ENCODE measurements around the gene CCM2.
"Not testable (repeated sequence)": the region's sequence is repeated elsewhere in the genome, so short reads cannot be mapped to it uniquely, and the experiment has no call there.

Gene CCM2

DNA sequence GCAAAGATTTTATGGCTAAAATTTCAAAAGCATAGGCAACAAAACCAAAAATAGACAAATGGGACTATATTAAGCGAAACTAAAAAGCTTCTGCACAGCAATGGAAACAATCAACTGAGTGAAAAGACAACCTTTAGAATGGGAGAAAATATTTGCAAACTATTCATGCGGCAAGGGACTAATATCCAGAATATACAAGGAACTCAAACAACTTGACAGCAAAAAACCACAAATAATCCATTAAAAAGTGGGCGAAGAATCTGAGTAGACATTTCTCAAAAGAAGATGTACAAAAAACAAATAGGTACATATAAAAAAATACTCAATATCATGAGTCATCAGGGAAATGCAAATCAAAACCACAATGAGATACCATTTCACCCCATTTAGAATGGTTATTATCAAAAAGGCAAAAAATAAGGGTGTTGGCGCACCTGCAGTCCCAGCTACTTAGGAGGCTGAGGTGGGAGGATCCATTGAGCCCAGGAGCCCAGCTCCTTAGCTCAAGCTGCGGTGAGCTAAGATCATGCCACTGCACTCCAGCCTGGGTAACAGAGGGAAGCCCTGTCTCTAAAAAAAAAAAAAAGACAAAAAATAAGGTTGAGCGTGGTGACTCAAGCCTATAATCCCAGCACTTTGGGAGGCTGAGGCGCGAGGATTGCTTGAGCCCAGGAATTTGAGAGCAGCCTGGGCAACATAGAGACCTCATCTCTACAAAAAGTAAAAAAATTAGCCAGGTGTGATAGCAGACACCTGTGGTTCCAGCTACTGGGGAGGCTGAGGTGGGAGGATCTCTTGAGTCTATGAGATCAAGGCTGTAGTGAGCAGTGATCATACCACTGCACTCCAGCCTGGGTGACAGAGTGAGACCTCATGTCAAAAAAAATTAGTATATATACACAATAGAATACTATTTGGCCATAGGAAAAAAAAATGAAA lies 4.2 kb upstream of the CCM2 start:
- no peak overlapping the region for H3K4me3 ChIP-seq (ENCODE audit: low read depth, low read length)
- no peak for DNase-seq (ENCODE audit: low read depth)

DNA sequence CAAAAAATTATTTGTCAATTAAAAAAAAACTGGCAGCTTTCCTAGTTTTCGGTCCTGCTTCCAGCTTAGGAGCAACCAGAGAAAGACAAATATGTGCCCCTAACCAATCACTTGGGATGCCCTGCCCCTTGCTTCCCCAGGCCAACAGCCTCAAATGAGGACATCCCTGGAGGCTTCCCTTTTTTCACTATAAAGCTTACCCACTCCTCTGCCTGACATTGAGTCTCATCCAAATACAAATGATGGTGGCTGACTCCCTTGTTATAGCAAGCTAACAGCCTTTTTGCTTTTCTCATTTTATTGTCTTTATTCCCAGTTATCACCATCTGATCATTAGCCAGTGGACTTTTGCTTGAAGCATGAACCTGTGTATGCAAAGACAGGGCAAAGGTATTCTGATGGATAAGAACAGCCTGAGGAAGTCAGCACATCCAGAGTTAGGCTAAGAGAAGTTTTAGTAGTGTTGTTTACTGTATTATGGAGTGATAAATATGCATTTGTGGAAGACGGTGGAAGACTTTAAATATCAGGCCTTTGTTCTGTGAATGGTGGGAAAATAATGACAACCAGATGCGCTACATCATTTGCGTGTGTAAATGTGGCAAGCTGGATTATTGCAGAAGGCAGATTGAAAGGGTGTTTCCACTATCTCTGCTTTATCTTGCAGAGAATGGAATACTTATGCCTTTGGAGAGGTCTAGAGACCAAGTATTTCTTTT lies 1.7 kb upstream of the CCM2 start:
- no peak for DNase-seq (ENCODE audit: low read depth)
- no peak overlapping the region for H3K4me3 ChIP-seq (ENCODE audit: low read depth, low read length)

DNA sequence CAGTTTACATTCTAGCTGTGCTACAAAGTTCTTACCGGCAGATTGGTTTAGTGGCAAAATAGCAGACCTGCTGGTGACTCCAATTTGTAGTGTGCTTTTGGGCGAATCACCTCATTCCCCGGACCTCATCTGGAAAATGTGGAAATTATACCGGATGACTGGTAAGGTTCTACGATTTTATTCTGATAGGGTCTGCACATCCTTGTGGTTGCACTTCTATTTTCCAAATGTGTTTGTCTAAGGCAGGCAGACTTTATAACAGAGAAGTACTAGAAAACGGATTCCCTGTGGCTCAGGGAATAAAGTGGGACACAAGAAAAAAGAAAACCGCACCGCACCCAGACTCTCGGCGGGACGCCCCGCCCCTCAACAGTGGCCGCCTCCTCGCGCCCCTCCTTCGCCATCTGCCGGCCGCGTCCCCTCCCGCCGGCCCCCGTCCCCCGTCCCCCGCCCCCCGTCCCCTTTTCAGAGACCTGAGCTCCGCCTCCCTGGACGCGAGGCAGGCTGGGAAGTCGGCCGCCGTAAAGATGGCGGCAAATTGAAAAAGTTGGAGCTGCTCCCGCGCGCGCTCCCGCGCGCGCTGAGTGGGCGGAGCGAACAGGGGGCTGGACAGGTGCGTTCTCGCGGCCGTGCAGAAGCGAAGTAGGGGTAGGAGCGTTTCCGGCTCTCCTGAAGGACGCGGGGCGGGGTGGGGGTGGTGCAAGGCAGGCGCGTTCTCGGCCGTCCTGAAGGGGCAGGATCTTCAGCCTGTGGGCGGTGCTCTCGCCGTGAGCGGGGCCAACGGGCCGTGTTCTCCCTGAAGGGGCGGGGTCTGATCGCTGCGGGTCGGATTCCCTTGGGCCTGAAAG lies 532 bp upstream of the CCM2 start:
- DNase-seq (ENCODE audit: low read depth) = peak; percentile 96
- peak overlapping the region; percentile 63 for H3K4me3 ChIP-seq (ENCODE audit: low read depth, low read length)

DNA sequence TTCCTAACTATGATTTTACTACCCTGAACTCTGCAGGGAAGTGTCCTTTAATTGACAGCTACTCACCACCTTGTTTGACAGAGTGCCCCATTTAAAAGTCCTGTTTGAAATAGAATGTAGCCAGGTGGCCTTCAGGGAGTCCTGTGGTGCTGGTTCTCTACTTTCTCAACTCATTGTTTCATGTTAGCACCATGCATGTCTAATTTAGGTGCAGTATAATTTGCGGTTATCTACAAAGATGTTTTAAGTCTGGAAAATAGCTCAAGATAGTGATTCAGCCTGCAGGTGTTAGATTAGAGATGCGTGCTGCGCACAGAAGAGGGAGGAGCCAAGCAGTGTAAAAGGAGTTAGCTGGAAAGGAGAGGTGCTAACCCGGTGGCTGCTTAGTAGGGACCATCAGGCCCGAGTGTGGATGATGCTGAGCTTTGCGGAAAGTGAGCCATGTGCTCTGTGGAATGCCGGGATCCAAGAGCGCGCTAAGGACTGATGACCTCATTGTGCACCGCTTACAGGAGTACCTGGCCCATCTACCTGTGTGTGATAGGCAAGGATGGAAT lies 1.2 kb downstream of the CCM2 start:
- H3K4me3 ChIP-seq (ENCODE audit: low read depth, low read length) = peak overlapping the region; percentile 59
- no peak for DNase-seq (ENCODE audit: low read depth)

DNA sequence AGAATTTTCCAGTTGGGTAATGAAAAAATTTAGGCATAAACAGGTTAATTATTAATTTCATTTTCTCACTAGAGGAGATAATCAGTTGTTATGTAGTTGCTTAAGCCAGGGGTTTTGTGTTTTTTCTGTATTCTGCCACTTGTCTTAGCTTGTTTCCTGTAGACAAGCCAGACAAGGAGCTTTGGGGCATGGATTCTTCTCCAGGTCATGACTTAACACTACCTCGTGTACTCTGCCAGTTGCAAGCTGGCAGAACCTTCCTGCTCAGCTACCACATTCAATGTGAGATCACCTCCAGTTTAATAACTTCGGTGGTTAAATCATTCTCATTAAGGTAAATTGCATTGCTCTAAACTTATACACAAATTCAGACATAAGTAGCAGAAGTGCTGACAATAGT lies 1.8 kb downstream of the CCM2 start:
- no peak overlapping the region for H3K4me3 ChIP-seq (ENCODE audit: low read depth, low read length)
- DNase-seq (ENCODE audit: low read depth) = no peak

DNA sequence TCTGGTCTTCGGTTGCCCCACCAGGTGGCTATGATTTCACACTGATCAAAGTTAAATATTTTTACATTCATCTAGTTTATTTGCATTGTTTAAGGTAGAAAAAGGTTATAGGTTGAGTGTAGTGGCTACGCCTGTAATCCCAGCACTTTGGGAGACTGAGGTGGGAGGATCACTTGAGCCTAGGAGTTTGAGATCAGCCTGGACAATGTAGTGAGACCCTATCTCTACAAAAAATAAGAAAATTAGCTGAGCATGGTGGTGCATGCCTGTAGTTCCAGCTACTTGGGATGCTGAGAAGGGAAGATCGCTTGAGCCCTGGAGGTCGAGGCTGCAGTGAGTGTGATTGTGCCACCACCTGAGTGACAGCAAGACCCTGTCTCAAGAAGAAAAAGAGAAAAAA lies 3.8 kb downstream of the CCM2 start:
- no peak for DNase-seq (ENCODE audit: low read depth)
- H3K4me3 ChIP-seq (ENCODE audit: low read depth, low read length) = no peak overlapping the region

DNA sequence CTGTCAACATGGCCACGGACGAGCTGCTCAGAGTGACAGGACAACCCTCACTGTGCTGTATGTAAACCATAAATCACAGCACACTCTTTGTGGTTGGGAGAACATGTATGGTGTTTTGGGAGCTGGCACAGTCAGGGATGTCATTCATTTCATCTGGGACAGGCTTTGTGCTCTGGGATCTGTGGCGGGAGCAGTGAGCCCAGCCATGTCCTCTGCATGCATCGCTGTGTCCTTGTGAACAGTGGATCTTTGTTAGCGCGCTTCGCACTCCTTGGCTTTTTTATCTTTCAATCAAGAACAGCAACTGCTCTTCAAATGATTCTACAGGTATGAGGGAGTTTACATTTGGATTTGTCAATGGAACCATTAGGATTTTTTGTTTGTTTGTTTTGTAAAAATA lies 7.1 kb downstream of the CCM2 start:
- no peak overlapping the region for H3K4me3 ChIP-seq (ENCODE audit: low read depth, low read length)
- no peak for DNase-seq (ENCODE audit: low read depth)

DNA sequence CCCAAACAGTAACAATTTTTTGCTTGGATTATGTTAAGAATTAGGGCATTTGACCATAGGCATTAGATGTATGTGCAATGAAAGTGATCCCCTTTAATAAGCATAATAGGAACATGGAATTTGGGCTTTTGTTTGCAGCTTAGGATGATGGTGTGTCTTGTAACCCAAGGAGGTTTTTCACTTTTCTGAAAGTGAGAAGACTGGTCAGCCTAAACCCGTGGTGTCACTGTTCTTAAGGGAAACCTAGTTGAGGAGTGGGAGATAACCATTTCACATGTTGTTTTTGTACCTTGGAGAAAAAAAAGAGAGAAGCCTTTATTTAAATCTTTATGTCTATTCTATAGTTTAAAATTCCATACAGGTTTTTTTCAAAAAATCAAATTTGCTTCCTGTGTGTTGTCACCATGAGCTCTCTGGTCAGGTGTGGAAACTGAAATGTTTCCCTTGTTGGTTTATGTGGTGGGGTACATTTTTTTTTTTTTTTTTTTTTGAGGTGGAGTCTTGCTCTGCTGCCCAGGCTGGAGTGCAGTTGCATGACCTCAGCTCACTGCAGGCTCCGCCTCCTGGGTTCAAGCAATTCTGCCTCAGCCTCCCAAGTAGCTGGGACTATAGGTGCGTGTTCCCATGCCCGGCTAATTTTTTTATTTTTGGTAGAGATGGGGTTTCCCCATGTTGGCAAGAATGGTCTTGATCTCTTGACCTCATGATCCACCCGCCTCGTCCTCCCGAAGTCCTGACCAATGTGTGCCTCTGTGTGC lies 7.7 kb downstream of the CCM2 start:
- no peak for DNase-seq (ENCODE audit: low read depth)
- no peak overlapping the region for H3K4me3 ChIP-seq (ENCODE audit: low read depth, low read length)

DNA sequence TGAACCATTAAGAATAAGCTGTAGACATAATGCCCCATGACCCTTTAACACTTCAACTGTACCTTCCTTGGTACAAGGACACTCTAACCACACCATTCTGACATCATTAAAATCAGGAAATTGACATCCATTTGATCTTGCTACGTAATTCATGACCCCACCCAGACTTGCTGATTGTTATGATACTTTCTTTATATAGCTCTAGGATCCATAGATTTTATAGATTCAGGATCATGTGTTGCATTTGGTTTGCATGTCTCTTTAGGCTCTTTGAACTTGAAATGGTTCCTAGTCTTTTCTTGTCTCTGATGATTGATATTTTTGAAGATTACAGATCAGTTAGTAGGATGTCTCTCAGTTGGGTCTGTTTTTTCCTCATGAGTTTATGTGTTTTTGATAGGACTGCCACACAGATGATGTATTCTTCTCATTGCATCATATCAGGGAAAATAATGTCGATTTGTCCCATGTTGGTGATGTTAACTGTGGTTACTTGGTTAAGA lies 13.5 kb downstream of the CCM2 start:
- no peak overlapping the region for H3K4me3 ChIP-seq (ENCODE audit: low read depth, low read length)
- no peak for DNase-seq (ENCODE audit: low read depth)

DNA sequence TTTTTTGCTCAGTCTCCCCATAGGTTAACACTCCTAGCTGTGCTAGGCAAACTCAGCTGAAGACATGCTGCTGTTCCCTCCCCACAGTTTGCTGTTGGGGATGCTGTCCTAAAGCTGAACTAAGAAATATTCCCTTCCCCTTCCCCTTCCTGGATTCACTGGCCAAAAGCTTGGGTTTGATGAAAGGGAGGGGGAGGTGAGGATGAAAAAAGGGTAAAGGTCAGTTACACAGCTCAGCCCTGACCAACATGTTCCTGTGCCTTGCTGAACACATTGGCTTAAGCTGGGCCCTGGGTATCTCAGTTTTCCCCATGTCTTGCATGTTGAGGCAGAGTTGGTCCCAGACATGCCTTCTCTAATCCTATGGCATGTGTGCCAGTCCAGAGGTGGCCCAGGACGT lies 15.3 kb downstream of the CCM2 start:
- no peak for DNase-seq (ENCODE audit: low read depth)
- no peak overlapping the region for H3K4me3 ChIP-seq (ENCODE audit: low read depth, low read length)

DNA sequence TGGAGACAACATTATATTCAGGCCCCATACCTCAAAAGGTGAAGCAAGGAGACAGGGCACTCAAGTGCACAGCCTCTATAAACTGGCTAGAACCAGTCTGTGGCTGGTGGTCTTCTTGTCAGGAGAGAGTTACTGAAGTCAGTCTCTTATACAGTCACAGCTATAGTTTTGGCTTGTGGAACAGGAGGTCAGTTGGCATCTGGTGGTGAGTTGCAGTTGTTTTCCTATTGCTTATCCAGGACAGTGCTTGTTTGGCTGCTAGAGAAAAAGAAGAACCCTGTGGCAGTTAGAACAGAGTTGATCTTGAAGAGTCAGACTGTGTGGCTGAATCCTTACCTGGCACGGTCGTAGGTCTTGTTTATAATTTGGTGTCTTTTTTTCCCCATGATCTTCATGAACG lies 17.3 kb downstream of the CCM2 start:
- H3K4me3 ChIP-seq (ENCODE audit: low read depth, low read length) = no peak overlapping the region
- no peak for DNase-seq (ENCODE audit: low read depth)

DNA sequence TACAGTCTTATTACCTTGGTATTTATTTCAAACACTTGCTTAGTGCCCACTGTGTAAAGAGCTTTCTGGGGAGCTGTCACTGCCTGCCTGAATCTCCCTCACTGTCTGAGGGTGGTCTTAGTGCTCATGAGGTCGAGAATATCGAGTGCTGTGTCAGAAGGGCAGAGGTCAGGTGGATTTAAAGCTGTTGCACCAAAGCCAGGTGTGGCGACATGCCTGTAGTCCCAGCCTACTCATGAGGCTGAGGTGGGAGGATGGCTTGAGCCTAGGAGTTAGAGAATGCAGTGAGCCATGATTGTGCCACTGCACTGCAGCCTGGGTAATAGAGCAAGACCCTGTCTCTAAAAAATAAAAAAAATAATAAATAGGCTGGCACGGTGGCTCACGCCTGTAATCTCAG lies 20.9 kb downstream of the CCM2 start:
- no peak overlapping the region for H3K4me3 ChIP-seq (ENCODE audit: low read depth, low read length)
- no peak for DNase-seq (ENCODE audit: low read depth)

DNA sequence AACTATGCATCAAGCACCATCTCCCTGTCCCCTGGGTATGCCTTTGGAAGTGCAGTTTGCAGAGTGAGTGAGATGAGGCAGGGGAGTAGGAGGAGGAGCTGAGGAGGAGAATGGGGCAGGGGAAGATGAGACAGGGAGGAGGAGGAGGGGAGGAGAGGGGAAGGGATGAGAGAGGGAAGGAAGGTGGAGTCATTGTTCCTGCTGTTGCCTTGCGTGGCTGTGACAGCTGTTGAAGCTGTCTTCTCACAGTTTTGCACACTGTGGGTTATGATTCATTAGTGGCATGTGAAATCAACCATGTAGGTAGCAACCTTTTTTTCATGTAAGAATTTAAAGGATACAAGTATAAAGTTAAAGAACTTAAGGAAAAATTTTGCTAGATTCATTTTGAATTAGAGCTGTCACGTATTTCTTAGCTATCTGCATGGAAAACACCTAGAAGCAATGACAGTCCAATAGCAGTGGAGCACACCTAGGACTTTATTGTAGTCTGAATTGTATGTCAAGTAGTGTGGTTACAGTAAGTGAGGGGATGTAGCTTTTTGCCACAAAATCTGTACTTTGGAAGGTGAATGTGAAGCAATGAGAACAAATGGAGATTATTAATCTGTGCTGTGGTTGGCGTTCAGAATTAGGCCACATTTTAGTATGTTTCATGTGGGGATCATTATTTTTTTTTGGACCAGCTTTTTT lies 21.7 kb downstream of the CCM2 start:
- H3K4me3 ChIP-seq (ENCODE audit: low read depth, low read length) = no peak overlapping the region
- DNase-seq (ENCODE audit: low read depth) = peak; percentile 24

DNA sequence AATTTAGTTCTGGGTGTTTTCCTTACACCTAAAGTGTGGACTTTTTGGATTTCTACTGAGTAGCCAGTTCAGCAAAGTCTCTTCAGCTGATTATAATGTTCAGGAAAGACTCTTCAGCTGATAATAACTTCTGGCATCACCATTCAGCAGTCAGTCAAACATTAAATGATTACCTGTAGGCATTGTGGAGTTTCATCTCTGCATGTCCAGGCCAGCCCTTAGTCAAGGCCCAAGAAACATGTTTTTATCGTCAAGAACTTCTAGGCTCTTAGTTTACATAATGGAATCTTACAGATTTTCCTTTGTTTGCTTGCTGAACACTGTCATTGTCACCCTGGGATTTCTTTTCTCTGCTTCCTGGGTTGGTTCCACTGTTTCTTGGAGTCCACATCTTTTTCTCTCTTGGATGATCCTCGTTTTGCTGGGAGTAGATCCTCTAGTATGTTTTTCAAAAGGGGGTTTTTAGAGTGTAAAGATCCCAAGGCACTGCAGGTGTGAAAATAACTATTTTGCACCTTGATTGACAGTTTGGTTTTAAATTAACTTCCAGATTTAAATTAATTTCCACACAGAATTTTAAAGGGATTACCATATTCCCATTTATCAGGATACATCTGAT lies 24.2 kb downstream of the CCM2 start:
- no peak overlapping the region for H3K4me3 ChIP-seq (ENCODE audit: low read depth, low read length)
- no peak for DNase-seq (ENCODE audit: low read depth)

DNA sequence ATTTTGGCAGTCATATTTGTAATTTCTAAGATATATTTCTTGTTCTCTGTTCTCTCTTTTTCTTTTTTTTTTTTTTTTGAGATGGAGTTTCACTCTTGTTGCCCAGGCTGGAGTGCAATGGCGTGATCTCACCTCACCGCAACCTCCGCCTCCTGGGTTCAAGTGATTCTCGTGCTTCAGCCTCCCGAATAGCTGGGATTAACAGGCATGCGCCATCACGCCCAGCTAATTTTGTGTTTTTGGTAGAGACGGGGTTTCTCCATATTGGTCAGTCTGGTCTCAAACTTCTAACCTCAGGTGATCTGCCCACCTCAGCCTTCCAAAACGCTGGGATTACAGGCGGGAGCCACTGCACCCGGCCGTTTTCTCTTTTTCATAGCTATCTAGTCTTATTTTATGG lies 25.5 kb downstream of the CCM2 start:
- H3K4me3 ChIP-seq (ENCODE audit: low read depth, low read length); DNase-seq (ENCODE audit: low read depth): not testable (repeated sequence)

DNA sequence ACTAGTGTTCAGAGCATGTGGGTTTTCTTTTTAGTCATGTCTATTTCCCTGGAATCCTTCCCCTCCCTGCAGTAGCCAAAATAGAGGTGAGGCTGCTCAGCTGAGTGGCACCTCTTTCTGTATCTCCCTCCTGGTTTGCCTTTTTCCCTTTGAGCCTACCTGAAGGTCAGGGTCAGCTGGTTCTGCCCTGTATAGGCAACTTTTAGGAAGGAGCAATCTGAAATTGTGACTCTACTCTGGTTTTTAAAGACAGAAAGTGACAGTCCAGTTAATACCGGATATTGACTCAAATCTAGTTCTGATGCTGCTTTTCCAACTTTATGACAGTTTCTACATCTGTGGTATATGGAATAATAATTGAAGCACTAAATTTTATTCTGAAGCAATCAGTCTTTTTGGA lies 26.0 kb downstream of the CCM2 start:
- no peak overlapping the region for H3K4me3 ChIP-seq (ENCODE audit: low read depth, low read length)
- DNase-seq (ENCODE audit: low read depth) = no peak

DNA sequence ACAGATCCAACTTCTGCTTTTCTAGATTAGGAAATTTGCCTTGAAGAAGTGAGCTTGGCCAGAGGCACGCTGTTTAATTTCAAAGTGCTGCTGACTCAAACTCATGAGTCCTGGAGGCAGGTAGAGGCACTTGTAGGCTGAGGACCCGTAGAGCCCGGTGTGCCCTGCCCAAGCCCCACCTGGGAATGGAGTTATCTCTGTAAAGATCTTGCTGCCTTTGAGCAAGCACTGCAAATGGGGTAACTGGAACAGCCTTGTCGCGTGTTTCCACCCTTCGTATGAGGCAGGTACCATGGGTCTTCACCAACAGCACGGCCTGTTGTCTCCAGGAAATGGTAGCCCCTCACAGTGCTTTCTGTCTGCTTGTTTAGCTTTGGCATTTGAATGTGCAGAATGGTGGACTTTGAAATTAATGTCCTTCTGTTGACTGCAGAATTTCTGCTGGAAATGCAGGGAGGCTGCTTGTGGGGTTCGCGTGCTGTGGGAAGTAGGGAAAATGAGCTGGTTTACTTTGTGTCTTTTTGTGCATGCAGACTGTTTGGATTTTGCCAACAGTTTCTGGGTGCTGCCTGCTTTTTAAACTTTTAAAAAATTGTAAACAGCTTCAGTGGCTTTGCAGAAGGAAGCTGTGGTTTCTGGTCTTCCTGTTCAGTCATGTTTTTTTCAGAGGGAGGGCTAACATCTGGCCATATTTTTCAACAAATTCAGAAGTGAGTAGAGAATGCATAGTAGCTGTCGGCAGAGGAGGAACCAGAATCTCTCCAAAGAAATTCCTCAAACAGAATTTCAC lies 27.2 kb downstream of the CCM2 start:
- DNase-seq (ENCODE audit: low read depth) = no peak
- H3K4me3 ChIP-seq (ENCODE audit: low read depth, low read length) = no peak overlapping the region

Data from skeletal muscle cell (primary cell).